HG03342 (cell line): Measurements from ENCODE around the gene PTPN6.

Experiments
- ATAC-seq: cut with Tn5 transposase; IDR thresholded peaks from one replicate; pipeline ENCODE4 v1.9.1; 2021; ENCODE audit warnings: mild to moderate bottlenecking, moderate library complexity; ENCODE audit not compliant: unreplicated experiment

Gene PTPN6

GRCh38 chr12:6954316-6955107 lies 3.4 kb downstream of the PTPN6 start:
- ATAC-seq: no peak

- no peak for ATAC-seq
Observed at GRCh38 chr12:6955108-6956020, 4.2 kb downstream of the PTPN6 start.

GRCh38 chr12:6956021-6956727 lies 5.0 kb downstream of the PTPN6 start:
- ATAC-seq: no peak

GRCh38 chr12:6957151-6957701 lies 6.1 kb downstream of the PTPN6 start:
- no peak for ATAC-seq

- ATAC-seq: no peak
Observed at GRCh38 chr12:6957741-6958608, 6.8 kb downstream of the PTPN6 start.

- ATAC-seq: no peak
Observed at GRCh38 chr12:6958609-6959057, 7.5 kb downstream of the PTPN6 start.

- ATAC-seq: peak; percentile 59
Observed at GRCh38 chr12:6959058-6959804, 8.1 kb downstream of the PTPN6 start.

- no peak for ATAC-seq
Observed at GRCh38 chr12:6959805-6960592, 8.8 kb downstream of the PTPN6 start.

- ATAC-seq: no peak
Observed at GRCh38 chr12:6960593-6961277, 9.6 kb downstream of the PTPN6 start.

- no peak for ATAC-seq
Observed at GRCh38 chr12:6961278-6961694, 10.1 kb downstream of the PTPN6 start.

GRCh38 chr12:6961695-6962284 lies 10.6 kb downstream of the PTPN6 start:
- ATAC-seq: no peak

- no peak for ATAC-seq
Observed at GRCh38 chr12:6962285-6963015, 11.3 kb downstream of the PTPN6 start.

- ATAC-seq: no peak
Observed at GRCh38 chr12:6963016-6963731, 12.0 kb downstream of the PTPN6 start.

- ATAC-seq: no peak
Observed at GRCh38 chr12:6963791-6964413, 12.7 kb downstream of the PTPN6 start.

GRCh38 chr12:6964605-6965025 lies 13.5 kb downstream of the PTPN6 start:
- no peak for ATAC-seq
